Activated CD4-positive, alpha-beta T cell treated with anti-CD3 and anti-CD28 coated beads for 36 hours (primary cell): ENCODE data around the gene SLC35F1. TPM values are rescaled to one million over a fixed set of nuclear protein-coding genes. Genes with fewer than 3 reads are reported as not detected.

Source experiments
- ATAC-seq: fragments of 200-7000 bp; cut with Tn5 transposase; one replicate; pipeline ENCODE4 v1.10.0; 2021; ENCODE audit warnings: mild to moderate bottlenecking, moderate library complexity
- CTCF ChIA-PET: fragments of 350-600 bp; sonication (Branson Sonifier 250); formaldehyde crosslinking; loops from one replicate; lab custom pipeline; 2021; ENCODE audit warnings: antibody characterized with exemption; lab: Charles Lee
- POLR2A ChIA-PET: fragments of 350-600 bp; sonication (Branson Sonifier 250); formaldehyde crosslinking; loops from one replicate; lab custom pipeline; 2021; ENCODE audit warnings: antibody characterized with exemption, inconsistent platforms; lab: Charles Lee
- DNase-seq: peaks from one replicate; pipeline ENCODE4 v3.0.0-alpha.2; 2020
- H3K27ac Mint-ChIP-seq: one replicate; pipeline ENCODE4 v1.8.0; 2021; ENCODE audit warnings: mixed read lengths
- H3K27me3 Mint-ChIP-seq: one replicate; pipeline ENCODE4 v1.8.0; 2021; ENCODE audit warnings: mixed read lengths
- H3K36me3 Mint-ChIP-seq: one replicate; pipeline ENCODE4 v1.8.0; 2021; ENCODE audit warnings: low read depth, mixed read lengths
- H3K4me1 Mint-ChIP-seq: one replicate; pipeline ENCODE4 v1.8.0; 2021; ENCODE audit warnings: mixed read lengths
- H3K4me3 Mint-ChIP-seq: one replicate; pipeline ENCODE4 v1.8.0; 2021; ENCODE audit warnings: mild to moderate bottlenecking, moderate library complexity, mixed read lengths
- H3K9me3 Mint-ChIP-seq: one replicate; pipeline ENCODE4 v1.8.0; 2021; ENCODE audit warnings: low read depth, mixed read lengths
- intact Hi-C, 2 experiments: fragments of 100-400 bp; cut with DNase I in 1 of 2; cut with micrococcal nuclease in 1 of 2; formaldehyde crosslinking; loops; one replicate each; pipeline versions ENCODE4 v1.14.2 to v1.15.1; 2022 to 2024; cut with DNase I, micrococcal nuclease
- total RNA-seq, 2 experiments: library from RNA; stranded (reverse); gene quantifications; one replicate each; pipeline ENCODE4 v1.2.3, GENCODE V29; 2021

SLC35F1 gene
- total RNA-seq, 2 experiments from 2014 or later, result 0.18 to 0.23 TPM

DNA sequence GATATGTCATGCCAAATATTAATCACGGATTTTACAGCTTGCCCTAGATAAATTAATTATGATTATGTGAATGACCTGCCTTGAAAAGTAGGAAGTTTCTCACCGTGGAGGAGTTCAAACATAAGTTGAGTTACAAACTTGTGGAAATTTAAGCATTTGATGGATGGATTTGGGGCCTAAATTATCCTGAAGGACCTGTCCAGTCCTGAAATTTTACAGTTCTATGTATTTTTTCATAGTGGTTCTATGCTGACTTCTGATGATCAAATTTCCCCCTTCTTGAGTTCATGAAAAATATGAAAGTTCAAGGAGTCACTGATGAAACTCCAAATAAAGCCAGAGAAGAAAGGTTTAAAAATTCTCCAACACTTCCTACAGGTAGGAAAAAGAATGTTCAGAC, 178.6 kb downstream of the SLC35F1 start:
- Mint-ChIP-seq H3K4me1 (no peaks in the 10 kb centered on the region), H3K27me3 (peaks cover 12% of the 10 kb centered on the region)
- no peak for ATAC-seq

GRCh38 chr6:118086159-118086558, 179.1 kb downstream of the SLC35F1 start:
- no peak for ATAC-seq
- Mint-ChIP-seq H3K27me3 (peaks cover 10% of the 10 kb centered on the region), H3K9me3 (peaks cover 4% of the 10 kb centered on the region), H3K4me1 (no peaks in the 10 kb centered on the region), H3K4me3 (no peak overlapping the region), H3K27ac (no peak overlapping the region), H3K36me3 (no peaks in the 10 kb centered on the region)
- DNase-seq, result no peak
- ChIA-PET CTCF (no interaction called here), POLR2A (no interaction called here)
- intact Hi-C loops, result no loop called here

More for the DNA sequence above, 178.6 kb downstream of the SLC35F1 start:
- intact Hi-C loops, result no loop called here
- Mint-ChIP-seq H3K4me3 (no peak overlapping the region), H3K36me3 (no peaks in the 10 kb centered on the region), H3K9me3 (peaks cover under 1% of the 10 kb centered on the region), H3K27ac (no peak overlapping the region)
- CTCF ChIA-PET, result no interaction called here
- POLR2A ChIA-PET, result no interaction called here
- no peak for DNase-seq

GRCh38 chr6:118092086-118092485, 185.0 kb downstream of the SLC35F1 start:
- ChIA-PET POLR2A (no interaction called here), CTCF (no interaction called here)
- Mint-ChIP-seq H3K36me3 (no peaks in the 10 kb centered on the region), H3K4me3 (no peak overlapping the region), H3K27ac (no peak overlapping the region), H3K4me1 (no peaks in the 10 kb centered on the region), H3K27me3 (peaks cover 8% of the 10 kb centered on the region), H3K9me3 (peaks cover 10% of the 10 kb centered on the region)
- intact Hi-C loops, result no loop called here
- DNase-seq (no peak), ATAC-seq (no peak)

GRCh38 chr6:118097576-118097975, 190.5 kb downstream of the SLC35F1 start:
- CTCF ChIA-PET, result no interaction called here
- no peak overlapping the region for H3K27ac Mint-ChIP-seq
- no peaks in the 10 kb centered on the region for H3K36me3 Mint-ChIP-seq
- no peak overlapping the region for H3K4me3 Mint-ChIP-seq
- POLR2A ChIA-PET, result no interaction called here
- H3K27me3 Mint-ChIP-seq, result no peaks in the 10 kb centered on the region
- ATAC-seq, result no peak
- no peak for DNase-seq
- intact Hi-C loops, result no loop called here
- no peaks in the 10 kb centered on the region for H3K4me1 Mint-ChIP-seq
- peaks cover 1% of the 10 kb centered on the region for H3K9me3 Mint-ChIP-seq

GRCh38 chr6:118100717-118101116, 193.7 kb downstream of the SLC35F1 start:
- no peaks in the 10 kb centered on the region for H3K36me3 Mint-ChIP-seq
- no peak overlapping the region for H3K4me3 Mint-ChIP-seq
- peaks cover 1% of the 10 kb centered on the region for H3K9me3 Mint-ChIP-seq
- peaks cover 3% of the 10 kb centered on the region for H3K27me3 Mint-ChIP-seq
- no peaks in the 10 kb centered on the region for H3K4me1 Mint-ChIP-seq
- CTCF ChIA-PET, result no interaction called here
- no peak overlapping the region for H3K27ac Mint-ChIP-seq
- POLR2A ChIA-PET, result no interaction called here
- ATAC-seq (no peak), DNase-seq (no peak)
- intact Hi-C loops, result no loop called here

DNA sequence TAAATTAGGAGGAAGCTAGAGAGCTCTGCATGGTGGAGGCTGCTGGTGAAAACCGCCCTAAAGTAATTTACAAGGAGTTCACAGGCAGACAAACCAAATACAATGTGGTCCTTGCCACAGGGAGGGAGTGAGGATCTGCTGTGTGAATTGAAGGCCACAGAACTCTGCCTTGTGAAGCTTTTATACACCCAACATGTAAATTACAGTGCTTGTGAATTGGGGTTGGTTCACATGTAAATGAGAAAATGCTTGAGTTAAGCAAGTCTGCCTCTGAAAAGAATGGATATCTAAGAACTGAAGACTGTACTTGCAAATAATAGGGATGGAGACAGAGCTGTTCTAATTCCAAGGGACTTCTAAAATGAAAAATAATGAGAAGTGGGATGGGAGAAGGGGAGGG, 194.2 kb downstream of the SLC35F1 start:
- no peaks in the 10 kb centered on the region for H3K4me1 Mint-ChIP-seq
- intact Hi-C loops, result no loop called here
- POLR2A ChIA-PET, result no interaction called here
- no peak for DNase-seq
- CTCF ChIA-PET, result no interaction called here
- H3K9me3 Mint-ChIP-seq, result peaks cover 1% of the 10 kb centered on the region
- ATAC-seq, result no peak
- H3K36me3 Mint-ChIP-seq, result no peaks in the 10 kb centered on the region
- H3K4me3 Mint-ChIP-seq, result no peak overlapping the region
- H3K27ac Mint-ChIP-seq, result no peak overlapping the region
- peaks cover 3% of the 10 kb centered on the region for H3K27me3 Mint-ChIP-seq

DNA sequence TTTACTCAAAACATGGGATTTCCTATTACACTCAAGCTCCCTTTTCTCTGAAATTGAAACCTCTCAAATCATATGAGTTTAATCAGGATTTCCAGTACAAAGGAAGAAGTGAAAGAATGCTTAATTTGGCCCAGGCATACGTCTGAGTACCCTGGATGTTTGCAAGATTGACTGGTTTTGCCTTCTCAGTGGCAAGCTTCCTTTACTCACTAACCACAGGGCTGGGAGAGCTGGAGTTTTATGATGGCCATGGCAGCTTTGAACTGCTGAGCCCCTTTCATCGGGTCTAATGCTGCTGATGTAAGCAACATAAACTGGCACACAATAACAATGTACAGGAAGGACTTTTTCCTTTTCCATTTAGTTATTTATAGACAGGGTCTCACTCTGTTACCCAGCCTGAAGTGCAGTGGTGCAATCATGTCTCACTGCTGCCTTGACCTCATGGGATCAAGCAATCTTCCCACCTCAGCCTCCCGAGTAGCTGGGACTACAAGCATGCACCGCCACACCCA, 194.8 kb downstream of the SLC35F1 start:
- peaks cover 3% of the 10 kb centered on the region for H3K27me3 Mint-ChIP-seq
- no peak for DNase-seq
- H3K27ac Mint-ChIP-seq, result no peak overlapping the region
- ATAC-seq, result no peak
- ChIA-PET CTCF (no interaction called here), POLR2A (no interaction called here)
- no peaks in the 10 kb centered on the region for H3K36me3 Mint-ChIP-seq
- peaks cover 1% of the 10 kb centered on the region for H3K9me3 Mint-ChIP-seq
- H3K4me1 Mint-ChIP-seq, result no peaks in the 10 kb centered on the region
- H3K4me3 Mint-ChIP-seq, result no peak overlapping the region
- intact Hi-C loops, result no loop called here

DNA sequence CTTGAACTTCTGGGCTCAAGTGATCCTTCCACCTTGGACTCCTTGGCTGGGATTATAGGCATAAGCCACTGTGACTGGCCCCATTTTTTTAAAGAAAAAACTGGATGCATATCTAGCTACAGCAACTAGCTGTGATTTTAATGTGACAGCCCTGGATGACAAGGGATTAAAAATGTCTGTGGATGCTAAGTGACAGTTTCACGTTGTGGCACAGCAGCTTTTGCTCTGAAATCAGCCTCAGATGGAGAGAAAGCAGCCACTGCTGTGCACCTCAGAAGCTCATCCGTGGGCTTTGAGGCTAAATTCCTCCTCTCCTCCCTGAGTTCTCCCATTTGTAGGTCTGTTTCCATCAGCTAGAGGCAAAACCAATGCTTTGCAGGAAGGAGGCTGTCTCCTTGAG, 195.3 kb downstream of the SLC35F1 start:
- Mint-ChIP-seq H3K4me3 (no peak overlapping the region), H3K9me3 (peaks cover 1% of the 10 kb centered on the region), H3K27me3 (peaks cover 3% of the 10 kb centered on the region), H3K36me3 (no peaks in the 10 kb centered on the region), H3K27ac (no peak overlapping the region), H3K4me1 (no peaks in the 10 kb centered on the region)
- intact Hi-C loops, result no loop called here
- DNase-seq (no peak), ATAC-seq (no peak)
- CTCF ChIA-PET, result interaction anchor here (0.6 kb wide), 1 partner anchor 181 kb away, joined by 3 read pairs; no protein-coding TSS in a partner anchor
- POLR2A ChIA-PET, result no interaction called here

GRCh38 chr6:118103381-118104146, 196.5 kb downstream of the SLC35F1 start:
- intact Hi-C loops, result no loop called here
- Mint-ChIP-seq H3K27me3 (peaks cover 3% of the 10 kb centered on the region), H3K36me3 (no peaks in the 10 kb centered on the region), H3K4me3 (no peak overlapping the region), H3K9me3 (peaks cover 1% of the 10 kb centered on the region), H3K27ac (no peak overlapping the region), H3K4me1 (no peaks in the 10 kb centered on the region)
- DNase-seq (no peak), ATAC-seq (no peak)
- POLR2A ChIA-PET, result no interaction called here
- CTCF ChIA-PET, result no interaction called here

GRCh38 chr6:118122161-118122725, 215.2 kb downstream of the SLC35F1 start:
- no peak for DNase-seq
- Mint-ChIP-seq H3K36me3 (no peaks in the 10 kb centered on the region), H3K9me3 (no peaks in the 10 kb centered on the region), H3K27me3 (peaks cover 9% of the 10 kb centered on the region), H3K4me3 (no peak overlapping the region), H3K27ac (no peak overlapping the region), H3K4me1 (peaks cover 4% of the 10 kb centered on the region)
- intact Hi-C loops, result no loop called here
- ChIA-PET CTCF (interaction anchor here (2.0 kb wide), 1 partner anchor 13 kb away, joined by 5 read pairs; no protein-coding TSS in a partner anchor), POLR2A (no interaction called here)
- no peak for ATAC-seq

- DNase-seq (no peak), ATAC-seq (no peak)
- no peak overlapping the region for H3K4me3 Mint-ChIP-seq
- intact Hi-C loops, result no loop called here
- H3K27ac Mint-ChIP-seq, result no peak overlapping the region
- POLR2A ChIA-PET, result no interaction called here
- H3K27me3 Mint-ChIP-seq, result peaks cover 9% of the 10 kb centered on the region
- CTCF ChIA-PET, result interaction anchor here (2.0 kb wide), 1 partner anchor 14 kb away, joined by 5 read pairs; no protein-coding TSS in a partner anchor
- peaks cover 4% of the 10 kb centered on the region for H3K4me1 Mint-ChIP-seq
- H3K9me3 Mint-ChIP-seq, result no peaks in the 10 kb centered on the region
- H3K36me3 Mint-ChIP-seq, result no peaks in the 10 kb centered on the region
Measured at GRCh38 chr6:118122801-118123200, 215.7 kb downstream of the SLC35F1 start.

- peak; percentile 63 for ATAC-seq
- Mint-ChIP-seq H3K9me3 (no peaks in the 10 kb centered on the region), H3K4me3 (no peak overlapping the region), H3K27me3 (peaks cover 9% of the 10 kb centered on the region), H3K36me3 (no peaks in the 10 kb centered on the region), H3K4me1 (peaks cover 4% of the 10 kb centered on the region), H3K27ac (no peak overlapping the region)
- ChIA-PET POLR2A (no interaction called here), CTCF (no interaction called here)
- DNase-seq, result no peak
- intact Hi-C loops, result no loop called here
Measured at GRCh38 chr6:118123503-118124037, 216.5 kb downstream of the SLC35F1 start.
